Measurements from ENCODE around the gene SPACA7.

DNA sequence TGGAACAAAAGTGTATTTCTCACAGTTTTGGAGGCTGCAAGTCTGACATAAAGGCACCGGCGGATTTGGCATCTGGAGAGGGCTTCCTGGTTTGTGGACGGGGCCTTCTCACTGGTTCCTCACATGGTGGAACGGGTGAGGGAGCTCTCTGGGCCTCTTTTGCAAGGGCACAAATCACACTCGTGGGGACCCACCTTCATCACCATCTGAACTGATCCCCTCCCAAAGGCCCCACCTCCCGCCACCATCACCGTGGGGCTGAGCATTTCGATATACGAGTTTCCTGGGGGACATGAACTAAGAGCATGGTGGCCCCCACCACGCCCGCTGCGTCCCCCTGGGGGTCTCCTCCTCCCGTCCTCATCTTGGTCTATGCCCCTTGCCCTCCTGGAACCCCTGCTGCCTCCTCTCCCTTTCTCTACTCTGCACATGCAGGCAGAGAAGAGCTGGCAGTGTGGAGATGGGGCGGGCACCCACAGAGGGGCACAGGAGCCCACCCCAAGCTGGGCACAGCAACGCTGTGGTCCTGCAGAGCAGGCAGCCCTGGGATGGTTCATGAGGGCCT lies 20.8 kb upstream of the SPACA7 start:
- TF ChIP-seq, protein P1, sequence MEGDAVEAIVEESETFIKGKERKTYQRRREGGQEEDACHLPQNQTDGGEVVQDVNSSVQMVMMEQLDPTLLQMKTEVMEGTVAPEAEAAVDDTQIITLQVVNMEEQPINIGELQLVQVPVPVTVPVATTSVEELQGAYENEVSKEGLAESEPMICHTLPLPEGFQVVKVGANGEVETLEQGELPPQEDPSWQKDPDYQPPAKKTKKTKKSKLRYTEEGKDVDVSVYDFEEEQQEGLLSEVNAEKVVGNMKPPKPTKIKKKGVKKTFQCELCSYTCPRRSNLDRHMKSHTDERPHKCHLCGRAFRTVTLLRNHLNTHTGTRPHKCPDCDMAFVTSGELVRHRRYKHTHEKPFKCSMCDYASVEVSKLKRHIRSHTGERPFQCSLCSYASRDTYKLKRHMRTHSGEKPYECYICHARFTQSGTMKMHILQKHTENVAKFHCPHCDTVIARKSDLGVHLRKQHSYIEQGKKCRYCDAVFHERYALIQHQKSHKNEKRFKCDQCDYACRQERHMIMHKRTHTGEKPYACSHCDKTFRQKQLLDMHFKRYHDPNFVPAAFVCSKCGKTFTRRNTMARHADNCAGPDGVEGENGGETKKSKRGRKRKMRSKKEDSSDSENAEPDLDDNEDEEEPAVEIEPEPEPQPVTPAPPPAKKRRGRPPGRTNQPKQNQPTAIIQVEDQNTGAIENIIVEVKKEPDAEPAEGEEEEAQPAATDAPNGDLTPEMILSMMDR (IDR thresholded peaks at IDR 0.05), result no peak
- no peak for TF ChIP-seq POLR2AphosphoS5 (IDR thresholded peaks at IDR 0.05)
- TF ChIP-seq POLR2A (IDR thresholded peaks at IDR 0.05), result no peak
- TF ChIP-seq EP300 (IDR thresholded peaks at IDR 0.05; ENCODE audit: low read depth), result no peak
